Kidney epithelial cell (primary cell): Measurements from ENCODE around the gene TENM3. TPM values are rescaled to one million over a fixed set of nuclear protein-coding genes. Genes with fewer than 3 reads are reported as not detected.

Experiments
- DNase-seq: peaks from one replicate; pipeline ENCODE4 v3.0.0-alpha.2; 2010; ENCODE audit warnings: low read depth
- H3K27me3 ChIP-seq: 2 replicates; pipeline ENCODE4 v1.6.0; 2011; ENCODE audit warnings: low read length; ENCODE audit not compliant: control insufficient read depth, insufficient read depth
- H3K36me3 ChIP-seq: 2 replicates; pipeline ENCODE4 v1.5.1; 2011; ENCODE audit warnings: low read length; ENCODE audit not compliant: control insufficient read depth, insufficient read depth
- H3K4me3 ChIP-seq: 2 replicates; pipeline ENCODE4 v1.5.1; 2011; ENCODE audit warnings: low read depth, mild to moderate bottlenecking, control low read depth, low read length
- CTCF ChIP-seq: IDR thresholded peaks from 2 replicates; pipeline ENCODE4 v1.5.1; 2011; ENCODE audit warnings: mild to moderate bottlenecking, moderate library complexity, low read length, control low read depth, inconsistent platforms; ENCODE audit not compliant: insufficient read depth, poor library complexity, severe bottlenecking
- total RNA-seq: library from RNA; depleted of rRNA; stranded (reverse); fragments of >200 nt; gene quantifications from 2 replicates; pipeline ENCODE4 v1.2.3, GENCODE V29; 2015

TENM3 gene
- total RNA-seq, 1 donor from 2014 or later: 11.2 TPM

GRCh38 chr4:182391111-182391684, 148.0 kb downstream of the TENM3 start:
- no peak for DNase-seq
- no peak overlapping the region for H3K4me3 ChIP-seq
- no peaks in the 10 kb centered on the region for H3K27me3 ChIP-seq
- H3K36me3 ChIP-seq: no peaks in the 10 kb centered on the region
- TF ChIP-seq CTCF: no peak

GRCh38 chr4:182394181-182394580, 151.0 kb downstream of the TENM3 start:
- H3K4me3 ChIP-seq: no peak overlapping the region
- no peak for DNase-seq
- no peak for TF ChIP-seq CTCF
- H3K36me3 ChIP-seq: no peaks in the 10 kb centered on the region
- no peaks in the 10 kb centered on the region for H3K27me3 ChIP-seq

- no peak for TF ChIP-seq CTCF
- Histone ChIP-seq H3K27me3 (no peaks in the 10 kb centered on the region), H3K36me3 (no peaks in the 10 kb centered on the region), H3K4me3 (no peak overlapping the region)
- no peak for DNase-seq
Measured at GRCh38 chr4:182400081-182400480, 156.9 kb downstream of the TENM3 start.

- Histone ChIP-seq H3K4me3 (no peak overlapping the region), H3K36me3 (no peaks in the 10 kb centered on the region), H3K27me3 (no peaks in the 10 kb centered on the region)
- no peak for TF ChIP-seq CTCF
- no peak for DNase-seq
Measured at GRCh38 chr4:182400790-182401189, 157.6 kb downstream of the TENM3 start.

- Histone ChIP-seq H3K36me3 (no peaks in the 10 kb centered on the region), H3K4me3 (no peak overlapping the region), H3K27me3 (no peaks in the 10 kb centered on the region)
- TF ChIP-seq CTCF: no peak
- no peak for DNase-seq
Measured at GRCh38 chr4:182404376-182404775, 161.2 kb downstream of the TENM3 start.

- TF ChIP-seq CTCF: no peak
Measured at GRCh38 chr4:182405087-182405486, 161.9 kb downstream of the TENM3 start.

More at GRCh38 chr4:182405087-182405486, 161.9 kb downstream of the TENM3 start:
- Histone ChIP-seq H3K27me3 (no peaks in the 10 kb centered on the region), H3K4me3 (no peak overlapping the region), H3K36me3 (no peaks in the 10 kb centered on the region)
- DNase-seq: no peak
